Esophagus squamous epithelium (tissue), 5 donors: ENCODE results near the gene LMO1. TPM values are rescaled to one million over a fixed set of nuclear protein-coding genes. Genes with fewer than 3 reads are reported as not detected.

Experiments used
- DNase-seq: peaks from one replicate; lab custom pipeline; 2025; lab: John Stamatoyannopoulos, UW
- H3K27ac ChIP-seq, 4 donors: fragments of 200-600 bp; sonication (generic); one replicate each; pipeline ENCODE4 v1.5.1; 2016 to 2019; ENCODE audit warnings: mild to moderate bottlenecking in 1 of 4
- H3K27me3 ChIP-seq, 4 donors: fragments of 200-600 bp; sonication (generic); 1 replicate in 3 of 4; 2 replicates in 1 of 4; pipeline versions ENCODE4 v1.5.1 to v1.6.0; 2017 to 2021; ENCODE audit warnings: antibody characterized with exemption in 1 of 4
- H3K36me3 ChIP-seq, 3 donors: fragments of 200-600 bp; sonication (generic); one replicate each; pipeline ENCODE4 v1.5.1; 2016 to 2019
- H3K4me1 ChIP-seq, 3 donors: fragments of 200-600 bp; sonication (generic); one replicate each; pipeline ENCODE4 v1.5.1; 2017 to 2019
- H3K4me3 ChIP-seq, 4 donors: fragments of 200-600 bp; sonication (generic); 1 replicate in 3 of 4; 2 replicates in 1 of 4; pipeline ENCODE4 v1.5.1; 2016 to 2019; ENCODE audit warnings: mild to moderate bottlenecking in 2 of 4, moderate library complexity in 1 of 4
- H3K9me3 ChIP-seq, 3 donors: fragments of 200-600 bp; sonication (generic); one replicate each; pipeline ENCODE4 v1.5.1; 2016 to 2019
- CTCF ChIP-seq, 6 experiments: fragments of 450-650 bp in 4 of 6; fragments of 200-600 bp in 2 of 6; sonication (generic) in 2 of 6; IDR thresholded peaks; one replicate each; pipeline ENCODE4 v1.5.1; 2016 to 2019; ENCODE audit warnings: antibody characterized with exemption in 6 of 6, mild to moderate bottlenecking in 4 of 6, moderate library complexity in 4 of 6
- POLR2A ChIP-seq, 4 donors: fragments of 450-650 bp; IDR thresholded peaks; one replicate each; pipeline ENCODE4 v1.6.1; 2017; ENCODE audit warnings: antibody characterized with exemption in 4 of 4, mild to moderate bottlenecking in 4 of 4, moderate library complexity in 3 of 4
- WGBS, 2 donors: methylation state at CpG; one replicate each; pipeline ENCODE4 v1.1.5; 2018; 5-methylcytosine and 5-hydroxymethylcytosine counted together
- intact Hi-C: fragments of 100-400 bp; cut with DNase I; formaldehyde crosslinking; loops from one replicate; pipeline ENCODE4 v1.15.0; 2022
- total RNA-seq, 4 donors: library from RNA; depleted of rRNA; stranded (reverse); fragments of >200 nt; gene quantifications; one replicate each; pipeline ENCODE4 v1.1.0, GENCODE V29; 2016
- donor health status: DM: yes; HTN: yes; CAD: no.

Gene LMO1
- total RNA-seq, 4 donors from 2014 or later: not detected

DNA sequence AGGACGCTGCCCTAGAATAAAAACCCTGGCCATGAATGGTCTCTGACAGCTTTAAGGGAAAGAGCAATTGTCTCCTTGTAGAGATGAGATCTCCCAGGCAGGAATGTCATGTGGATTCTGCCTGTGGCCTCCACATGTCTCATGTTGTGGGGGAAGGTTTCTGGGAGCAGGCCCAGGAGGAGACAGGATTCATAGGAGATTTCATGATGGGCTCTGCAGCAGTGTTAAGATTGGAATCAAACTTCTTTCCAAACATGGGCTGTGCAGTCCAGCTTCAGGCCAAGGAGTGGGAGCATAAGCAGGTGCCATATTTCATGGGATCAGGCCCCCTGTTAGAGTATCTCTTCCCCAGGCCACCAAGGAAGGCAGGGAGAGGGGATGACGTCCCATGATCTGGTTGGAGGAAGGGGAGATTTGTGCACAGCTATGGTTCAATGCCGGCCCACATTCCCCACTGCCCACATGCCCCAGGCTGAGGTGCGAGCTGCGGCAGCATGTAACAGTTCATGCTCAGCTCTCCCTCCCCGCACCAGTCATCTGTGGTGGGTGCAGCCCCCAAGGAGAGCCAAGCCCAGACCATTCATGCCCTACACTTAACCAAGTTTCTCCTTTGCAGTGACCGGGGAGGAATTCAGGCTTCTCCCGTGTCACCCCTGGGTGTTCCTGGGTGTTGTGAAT, 42.5 kb downstream of the LMO1 start:
- Histone ChIP-seq H3K27ac (no peak overlapping the region), H3K36me3 (no peaks in the 10 kb centered on the region), H3K9me3 (no peaks in the 10 kb centered on the region), H3K27me3 (peaks cover 0 to 66% (median 0%) of the 10 kb centered on the region in 4 donors), H3K4me1 (peaks cover 3 to 7% (median 4%) of the 10 kb centered on the region in 3 donors), H3K4me3 (no peak overlapping the region)
- 86 to 95% methylated on average over 6 to 7 of the region's 8 CpGs for WGBS, 2 donors
- intact Hi-C loops: loop anchor here (10.0 kb wide), 1 partner anchor 344 kb away; no protein-coding TSS in a partner anchor
- DNase-seq: no peak
- TF ChIP-seq CTCF (IDR thresholded peaks at IDR 0.05): no peak
- TF ChIP-seq POLR2A (IDR thresholded peaks at IDR 0.05): no peak

GRCh38 chr11:8220261-8221045, 43.2 kb downstream of the LMO1 start:
- intact Hi-C loops: loop anchor here (10.0 kb wide), 1 partner anchor 344 kb away; no protein-coding TSS in a partner anchor

GRCh38 chr11:8219257-8220021, 44.2 kb downstream of the LMO1 start:
- H3K27me3 ChIP-seq: peaks cover 0 to 60% (median 0%) of the 10 kb centered on the region in 4 donors
- H3K36me3 ChIP-seq: no peaks in the 10 kb centered on the region
- H3K4me1 ChIP-seq: no peaks in the 10 kb centered on the region
- no peak for TF ChIP-seq POLR2A (IDR thresholded peaks at IDR 0.05)
- peak in 5 of 6 experiments; percentile 18 to 73 (median 56) for TF ChIP-seq CTCF (IDR thresholded peaks at IDR 0.05)
- no peak overlapping the region for H3K4me3 ChIP-seq
- 47 to 67% methylated on average over 3 to 7 of the region's 16 CpGs for WGBS, 2 donors
- DNase-seq: no peak
- no peaks in the 10 kb centered on the region for H3K9me3 ChIP-seq
- intact Hi-C loops: loop anchor here (10.0 kb wide), 1 partner anchor 345 kb away; no protein-coding TSS in a partner anchor
- no peak overlapping the region for H3K27ac ChIP-seq

More at GRCh38 chr11:8220261-8221045, 43.2 kb downstream of the LMO1 start:
- H3K4me1 ChIP-seq: peaks cover 0 to under 1% (median 0%) of the 10 kb centered on the region in 3 donors
- WGBS, 2 donors: 67 to 88% methylated on average over 2 to 3 of the region's 11 CpGs
- H3K9me3 ChIP-seq: no peaks in the 10 kb centered on the region
- DNase-seq: no peak
- peaks cover 0 to 66% (median 0%) of the 10 kb centered on the region in 4 donors for H3K27me3 ChIP-seq
- H3K4me3 ChIP-seq: no peak overlapping the region
- TF ChIP-seq CTCF (IDR thresholded peaks at IDR 0.05) (no peak), POLR2A (IDR thresholded peaks at IDR 0.05) (no peak)
- no peak overlapping the region for H3K27ac ChIP-seq
- no peaks in the 10 kb centered on the region for H3K36me3 ChIP-seq

GRCh38 chr11:8218840-8219239, 44.8 kb downstream of the LMO1 start:
- TF ChIP-seq CTCF (IDR thresholded peaks at IDR 0.05) (no peak), POLR2A (IDR thresholded peaks at IDR 0.05) (no peak)
- Histone ChIP-seq H3K27ac (no peak overlapping the region), H3K4me1 (no peaks in the 10 kb centered on the region), H3K9me3 (no peaks in the 10 kb centered on the region), H3K4me3 (no peak overlapping the region), H3K36me3 (no peaks in the 10 kb centered on the region), H3K27me3 (peaks cover 0 to 54% (median 0%) of the 10 kb centered on the region in 4 donors)
- WGBS, 2 donors: 72 to 78% methylated on average over 8 to 10 of the region's 11 CpGs
- intact Hi-C loops: no loop called here
- no peak for DNase-seq
